ENCODE data around the gene ZNF366.

GRCh38 chr5:72539726-72540125 lies 32.5 kb upstream of the ZNF366 start:
- no peak for TF ChIP-seq CTCF (optimal IDR thresholded peaks at IDR 0.05 in 1 of 3, IDR thresholded peaks at IDR 0.05 in 1 of 3, conservative IDR thresholded peaks at IDR 0.05 in 1 of 3; ENCODE audit: extremely low read depth in 1 of 3, insufficient read depth in 2 of 3, low read length in 3 of 3)
- no peak for TF ChIP-seq EZH2 (IDR thresholded peaks at IDR 0.05; ENCODE audit: low read length)

Data from keratinocyte (primary cell).